ENCODE measurements around the gene HIC2. TPM values are rescaled to one million over a fixed set of nuclear protein-coding genes. Genes with fewer than 3 reads are reported as not detected.

Gene HIC2
- total and polyA plus RNA-seq, 9 of the 15 experiments (the other 6 are each of a cell fraction or from before 2014, with no cell fraction given) = 1.7 to 117 (median 35.5) TPM

DNA sequence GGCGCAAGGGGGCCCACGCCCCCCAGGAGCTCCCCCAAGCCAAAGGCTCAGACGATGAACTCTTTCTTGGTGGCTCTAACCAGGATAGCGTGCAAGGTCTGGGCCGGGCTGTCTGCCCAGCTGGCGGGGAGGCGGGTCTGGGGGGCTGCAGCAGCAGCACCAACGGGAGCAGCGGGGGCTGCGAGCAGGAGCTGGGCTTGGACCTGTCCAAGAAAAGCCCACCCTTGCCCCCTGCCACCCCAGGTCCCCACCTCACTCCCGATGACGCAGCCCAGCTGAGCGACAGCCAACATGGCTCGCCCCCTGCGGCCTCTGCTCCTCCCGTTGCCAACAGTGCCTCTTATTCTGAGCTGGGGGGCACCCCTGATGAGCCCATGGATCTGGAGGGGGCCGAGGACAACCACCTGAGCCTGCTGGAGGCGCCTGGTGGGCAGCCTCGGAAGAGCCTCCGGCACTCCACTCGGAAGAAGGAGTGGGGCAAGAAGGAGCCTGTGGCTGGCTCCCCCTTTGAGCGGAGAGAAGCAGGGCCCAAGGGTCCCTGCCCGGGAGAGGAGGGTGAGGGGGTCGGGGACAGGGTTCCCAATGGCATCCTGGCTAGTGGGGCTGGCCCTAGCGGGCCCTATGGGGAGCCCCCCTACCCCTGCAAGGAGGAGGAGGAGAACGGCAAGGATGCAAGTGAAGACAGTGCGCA is 28.4 kb downstream of the HIC2 start (continued):
- TF ChIP-seq TAF1 (IDR thresholded peaks at IDR 0.05; ENCODE audit: control insufficient read depth, extremely low read depth, insufficient read depth, low read length, severe bottlenecking) (no peak), FOXK2 (conservative IDR thresholded peaks at IDR 0.05 in 1 of 2, IDR thresholded peaks at IDR 0.05 in 1 of 2; ENCODE audit: low read depth in 2 of 2) (no peak), FUS (optimal IDR thresholded peaks at IDR 0.05; ENCODE audit: low read depth, low read length) (no peak), KLF16 (IDR thresholded peaks at IDR 0.05) (no peak), POLR3A (IDR thresholded peaks at IDR 0.05; ENCODE audit: borderline replicate concordance, extremely low read depth, insufficient read depth, insufficient read length) (no peak), GABPB1 (CRISPR knock-in tag; IDR thresholded peaks at IDR 0.05) (no peak), EP300 (IDR thresholded peaks at IDR 0.05; ENCODE audit: low read length) (no peak), ZNF57 (CRISPR knock-in tag; IDR thresholded peaks at IDR 0.05) (no peak), SP2 (IDR thresholded peaks at IDR 0.05; ENCODE audit: extremely low read depth, low read depth, low read length, poor library complexity, severe bottlenecking) (no peak), SMAD2 (IDR thresholded peaks at IDR 0.05; ENCODE audit: low read depth, low read length) (no peak), CC2D1A (IDR thresholded peaks at IDR 0.05) (no peak), XRCC3 (IDR thresholded peaks at IDR 0.05) (no peak), ZNF764 (CRISPR knock-in tag; IDR thresholded peaks at IDR 0.05; ENCODE audit: low read depth) (no peak), RHOXF2B (CRISPR knock-in tag; conservative IDR thresholded peaks at IDR 0.05) (no peak), CEBPB (tag; IDR thresholded peaks at IDR 0.05) (no peak)
- TF ChIP-seq, protein P1, sequence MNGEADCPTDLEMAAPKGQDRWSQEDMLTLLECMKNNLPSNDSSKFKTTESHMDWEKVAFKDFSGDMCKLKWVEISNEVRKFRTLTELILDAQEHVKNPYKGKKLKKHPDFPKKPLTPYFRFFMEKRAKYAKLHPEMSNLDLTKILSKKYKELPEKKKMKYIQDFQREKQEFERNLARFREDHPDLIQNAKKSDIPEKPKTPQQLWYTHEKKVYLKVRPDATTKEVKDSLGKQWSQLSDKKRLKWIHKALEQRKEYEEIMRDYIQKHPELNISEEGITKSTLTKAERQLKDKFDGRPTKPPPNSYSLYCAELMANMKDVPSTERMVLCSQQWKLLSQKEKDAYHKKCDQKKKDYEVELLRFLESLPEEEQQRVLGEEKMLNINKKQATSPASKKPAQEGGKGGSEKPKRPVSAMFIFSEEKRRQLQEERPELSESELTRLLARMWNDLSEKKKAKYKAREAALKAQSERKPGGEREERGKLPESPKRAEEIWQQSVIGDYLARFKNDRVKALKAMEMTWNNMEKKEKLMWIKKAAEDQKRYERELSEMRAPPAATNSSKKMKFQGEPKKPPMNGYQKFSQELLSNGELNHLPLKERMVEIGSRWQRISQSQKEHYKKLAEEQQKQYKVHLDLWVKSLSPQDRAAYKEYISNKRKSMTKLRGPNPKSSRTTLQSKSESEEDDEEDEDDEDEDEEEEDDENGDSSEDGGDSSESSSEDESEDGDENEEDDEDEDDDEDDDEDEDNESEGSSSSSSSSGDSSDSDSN (IDR thresholded peaks at IDR 0.05; ENCODE audit: borderline replicate concordance in 1 of 2, low read depth in 2 of 2, low read length in 2 of 2) = no peak
- TF ChIP-seq, protein P2, sequence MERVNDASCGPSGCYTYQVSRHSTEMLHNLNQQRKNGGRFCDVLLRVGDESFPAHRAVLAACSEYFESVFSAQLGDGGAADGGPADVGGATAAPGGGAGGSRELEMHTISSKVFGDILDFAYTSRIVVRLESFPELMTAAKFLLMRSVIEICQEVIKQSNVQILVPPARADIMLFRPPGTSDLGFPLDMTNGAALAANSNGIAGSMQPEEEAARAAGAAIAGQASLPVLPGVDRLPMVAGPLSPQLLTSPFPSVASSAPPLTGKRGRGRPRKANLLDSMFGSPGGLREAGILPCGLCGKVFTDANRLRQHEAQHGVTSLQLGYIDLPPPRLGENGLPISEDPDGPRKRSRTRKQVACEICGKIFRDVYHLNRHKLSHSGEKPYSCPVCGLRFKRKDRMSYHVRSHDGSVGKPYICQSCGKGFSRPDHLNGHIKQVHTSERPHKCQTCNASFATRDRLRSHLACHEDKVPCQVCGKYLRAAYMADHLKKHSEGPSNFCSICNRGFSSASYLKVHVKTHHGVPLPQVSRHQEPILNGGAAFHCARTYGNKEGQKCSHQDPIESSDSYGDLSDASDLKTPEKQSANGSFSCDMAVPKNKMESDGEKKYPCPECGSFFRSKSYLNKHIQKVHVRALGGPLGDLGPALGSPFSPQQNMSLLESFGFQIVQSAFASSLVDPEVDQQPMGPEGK (CRISPR knock-in tag; IDR thresholded peaks at IDR 0.05; ENCODE audit: borderline replicate concordance) = no peak
- TF ChIP-seq, protein P3, sequence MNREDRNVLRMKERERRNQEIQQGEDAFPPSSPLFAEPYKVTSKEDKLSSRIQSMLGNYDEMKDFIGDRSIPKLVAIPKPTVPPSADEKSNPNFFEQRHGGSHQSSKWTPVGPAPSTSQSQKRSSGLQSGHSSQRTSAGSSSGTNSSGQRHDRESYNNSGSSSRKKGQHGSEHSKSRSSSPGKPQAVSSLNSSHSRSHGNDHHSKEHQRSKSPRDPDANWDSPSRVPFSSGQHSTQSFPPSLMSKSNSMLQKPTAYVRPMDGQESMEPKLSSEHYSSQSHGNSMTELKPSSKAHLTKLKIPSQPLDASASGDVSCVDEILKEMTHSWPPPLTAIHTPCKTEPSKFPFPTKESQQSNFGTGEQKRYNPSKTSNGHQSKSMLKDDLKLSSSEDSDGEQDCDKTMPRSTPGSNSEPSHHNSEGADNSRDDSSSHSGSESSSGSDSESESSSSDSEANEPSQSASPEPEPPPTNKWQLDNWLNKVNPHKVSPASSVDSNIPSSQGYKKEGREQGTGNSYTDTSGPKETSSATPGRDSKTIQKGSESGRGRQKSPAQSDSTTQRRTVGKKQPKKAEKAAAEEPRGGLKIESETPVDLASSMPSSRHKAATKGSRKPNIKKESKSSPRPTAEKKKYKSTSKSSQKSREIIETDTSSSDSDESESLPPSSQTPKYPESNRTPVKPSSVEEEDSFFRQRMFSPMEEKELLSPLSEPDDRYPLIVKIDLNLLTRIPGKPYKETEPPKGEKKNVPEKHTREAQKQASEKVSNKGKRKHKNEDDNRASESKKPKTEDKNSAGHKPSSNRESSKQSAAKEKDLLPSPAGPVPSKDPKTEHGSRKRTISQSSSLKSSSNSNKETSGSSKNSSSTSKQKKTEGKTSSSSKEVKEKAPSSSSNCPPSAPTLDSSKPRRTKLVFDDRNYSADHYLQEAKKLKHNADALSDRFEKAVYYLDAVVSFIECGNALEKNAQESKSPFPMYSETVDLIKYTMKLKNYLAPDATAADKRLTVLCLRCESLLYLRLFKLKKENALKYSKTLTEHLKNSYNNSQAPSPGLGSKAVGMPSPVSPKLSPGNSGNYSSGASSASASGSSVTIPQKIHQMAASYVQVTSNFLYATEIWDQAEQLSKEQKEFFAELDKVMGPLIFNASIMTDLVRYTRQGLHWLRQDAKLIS (CRISPR knock-in tag; IDR thresholded peaks at IDR 0.05) = no peak
- TF ChIP-seq, protein P4, sequence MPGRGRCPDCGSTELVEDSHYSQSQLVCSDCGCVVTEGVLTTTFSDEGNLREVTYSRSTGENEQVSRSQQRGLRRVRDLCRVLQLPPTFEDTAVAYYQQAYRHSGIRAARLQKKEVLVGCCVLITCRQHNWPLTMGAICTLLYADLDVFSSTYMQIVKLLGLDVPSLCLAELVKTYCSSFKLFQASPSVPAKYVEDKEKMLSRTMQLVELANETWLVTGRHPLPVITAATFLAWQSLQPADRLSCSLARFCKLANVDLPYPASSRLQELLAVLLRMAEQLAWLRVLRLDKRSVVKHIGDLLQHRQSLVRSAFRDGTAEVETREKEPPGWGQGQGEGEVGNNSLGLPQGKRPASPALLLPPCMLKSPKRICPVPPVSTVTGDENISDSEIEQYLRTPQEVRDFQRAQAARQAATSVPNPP (IDR thresholded peaks at IDR 0.05; ENCODE audit: borderline replicate concordance, insufficient read depth, insufficient read length) = no peak

All from K562 (cell line).